ENCODE results near the gene NT5DC1. TPM values are rescaled to one million over a fixed set of nuclear protein-coding genes. Genes with fewer than 3 reads are reported as not detected.
"Not testable (repeated sequence)": the region's sequence is repeated elsewhere in the genome, so short reads cannot be mapped to it uniquely, and the experiment has no call there.

NT5DC1 gene
- total RNA-seq, 4 donors from 2014 or later = 4.2 to 23.5 (median 7.0) TPM

DNA sequence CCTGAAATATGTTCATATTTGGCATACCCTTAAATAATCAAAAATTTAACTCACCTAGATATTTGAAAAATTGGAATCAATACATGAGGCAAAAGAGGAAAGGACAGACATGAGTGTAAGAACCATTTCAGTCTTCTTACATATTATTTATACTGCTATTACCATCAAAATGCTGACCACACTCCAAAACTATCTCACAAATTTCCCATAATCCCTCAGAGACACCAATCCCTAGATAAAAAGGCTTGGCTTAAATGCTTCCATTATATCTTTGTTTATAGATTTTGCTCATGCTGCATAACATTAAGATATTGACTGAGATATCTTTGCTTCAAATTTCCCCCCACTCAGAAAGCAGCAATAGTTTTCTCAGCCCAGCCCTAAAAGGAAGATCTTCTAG lies 11.7 kb upstream of the NT5DC1 start:
- TF ChIP-seq, protein P1, sequence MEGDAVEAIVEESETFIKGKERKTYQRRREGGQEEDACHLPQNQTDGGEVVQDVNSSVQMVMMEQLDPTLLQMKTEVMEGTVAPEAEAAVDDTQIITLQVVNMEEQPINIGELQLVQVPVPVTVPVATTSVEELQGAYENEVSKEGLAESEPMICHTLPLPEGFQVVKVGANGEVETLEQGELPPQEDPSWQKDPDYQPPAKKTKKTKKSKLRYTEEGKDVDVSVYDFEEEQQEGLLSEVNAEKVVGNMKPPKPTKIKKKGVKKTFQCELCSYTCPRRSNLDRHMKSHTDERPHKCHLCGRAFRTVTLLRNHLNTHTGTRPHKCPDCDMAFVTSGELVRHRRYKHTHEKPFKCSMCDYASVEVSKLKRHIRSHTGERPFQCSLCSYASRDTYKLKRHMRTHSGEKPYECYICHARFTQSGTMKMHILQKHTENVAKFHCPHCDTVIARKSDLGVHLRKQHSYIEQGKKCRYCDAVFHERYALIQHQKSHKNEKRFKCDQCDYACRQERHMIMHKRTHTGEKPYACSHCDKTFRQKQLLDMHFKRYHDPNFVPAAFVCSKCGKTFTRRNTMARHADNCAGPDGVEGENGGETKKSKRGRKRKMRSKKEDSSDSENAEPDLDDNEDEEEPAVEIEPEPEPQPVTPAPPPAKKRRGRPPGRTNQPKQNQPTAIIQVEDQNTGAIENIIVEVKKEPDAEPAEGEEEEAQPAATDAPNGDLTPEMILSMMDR (IDR thresholded peaks at IDR 0.05) = no peak
- TF ChIP-seq EP300 (IDR thresholded peaks at IDR 0.05) = no peak
- H3K4me1 ChIP-seq = no peaks in the 10 kb centered on the region
- H3K27me3 ChIP-seq = no peaks in the 10 kb centered on the region
- no peaks in the 10 kb centered on the region for H3K9me3 ChIP-seq
- DNase-seq (ENCODE audit: low spot score in 2 of 2) = no peak
- H3K4me3 ChIP-seq = no peak overlapping the region
- no peak overlapping the region for H3K27ac ChIP-seq
- no peaks in the 10 kb centered on the region for H3K36me3 ChIP-seq

DNA sequence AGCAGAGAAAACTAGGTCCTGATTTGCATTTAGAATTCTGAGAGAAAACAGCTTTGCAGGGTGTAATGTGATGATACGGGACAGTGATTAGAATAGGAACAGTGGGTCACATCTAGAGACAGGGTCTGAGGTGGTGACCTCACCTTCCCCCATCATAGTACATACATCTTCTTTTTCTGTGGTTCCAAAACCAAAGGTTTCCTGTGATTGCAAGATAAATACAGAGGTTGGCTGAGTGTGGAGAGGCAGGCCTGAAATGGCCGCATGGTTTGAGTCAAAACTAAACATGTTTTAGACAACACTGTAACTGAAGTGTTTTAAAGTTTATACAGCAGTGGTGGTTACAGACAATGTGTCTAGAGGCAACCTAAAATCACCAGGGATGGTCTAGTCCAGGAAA lies 10.4 kb upstream of the NT5DC1 start:
- H3K36me3 ChIP-seq = no peaks in the 10 kb centered on the region
- no peak for DNase-seq (ENCODE audit: low spot score in 2 of 2)
- no peaks in the 10 kb centered on the region for H3K4me1 ChIP-seq
- TF ChIP-seq, protein P1 (IDR thresholded peaks at IDR 0.05) = no peak
- TF ChIP-seq EP300 (IDR thresholded peaks at IDR 0.05) (no peak), POLR2A (IDR thresholded peaks at IDR 0.05) (no peak)
- no peak overlapping the region for H3K4me3 ChIP-seq
- 91 to 94% methylated on average over 2 of the region's 2 CpGs for WGBS, 2 donors
- H3K27ac ChIP-seq = no peak overlapping the region
- H3K27me3 ChIP-seq = no peaks in the 10 kb centered on the region
- no peaks in the 10 kb centered on the region for H3K9me3 ChIP-seq

DNA sequence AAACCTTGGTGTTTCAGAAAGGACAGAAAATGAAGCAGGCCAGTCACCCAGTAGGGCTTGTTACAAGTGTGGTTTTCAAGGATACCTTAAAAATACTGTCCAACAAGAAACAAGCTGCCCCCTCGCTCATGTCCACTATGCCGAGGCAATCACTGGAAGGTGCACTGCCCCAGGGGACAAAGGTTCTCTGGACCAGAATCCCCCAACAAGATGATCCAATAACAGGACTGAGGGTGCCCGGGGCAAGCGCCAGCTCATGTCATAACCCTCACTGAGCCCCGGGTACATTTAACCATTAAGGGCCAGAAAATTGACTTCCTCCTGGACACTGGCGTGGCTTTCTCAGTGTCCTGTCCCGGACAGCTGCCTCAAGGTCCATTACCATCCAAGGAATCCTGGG lies 6.6 kb upstream of the NT5DC1 start:
- Histone ChIP-seq H3K27me3 (no peaks in the 10 kb centered on the region), H3K4me1 (no peaks in the 10 kb centered on the region), H3K27ac (no peak overlapping the region), H3K36me3 (no peaks in the 10 kb centered on the region), H3K9me3 (peaks cover 0 to 14% (median 2%) of the 10 kb centered on the region in 4 donors), H3K4me3 (no peak overlapping the region)
- TF ChIP-seq POLR2A (IDR thresholded peaks at IDR 0.05) (no peak), EP300 (IDR thresholded peaks at IDR 0.05) (no peak)
- TF ChIP-seq, protein P1 (IDR thresholded peaks at IDR 0.05) = no peak
- 91 to 92% methylated on average over 7 of the region's 7 CpGs for WGBS, 2 donors
- no peak for DNase-seq (ENCODE audit: low spot score in 2 of 2)

DNA sequence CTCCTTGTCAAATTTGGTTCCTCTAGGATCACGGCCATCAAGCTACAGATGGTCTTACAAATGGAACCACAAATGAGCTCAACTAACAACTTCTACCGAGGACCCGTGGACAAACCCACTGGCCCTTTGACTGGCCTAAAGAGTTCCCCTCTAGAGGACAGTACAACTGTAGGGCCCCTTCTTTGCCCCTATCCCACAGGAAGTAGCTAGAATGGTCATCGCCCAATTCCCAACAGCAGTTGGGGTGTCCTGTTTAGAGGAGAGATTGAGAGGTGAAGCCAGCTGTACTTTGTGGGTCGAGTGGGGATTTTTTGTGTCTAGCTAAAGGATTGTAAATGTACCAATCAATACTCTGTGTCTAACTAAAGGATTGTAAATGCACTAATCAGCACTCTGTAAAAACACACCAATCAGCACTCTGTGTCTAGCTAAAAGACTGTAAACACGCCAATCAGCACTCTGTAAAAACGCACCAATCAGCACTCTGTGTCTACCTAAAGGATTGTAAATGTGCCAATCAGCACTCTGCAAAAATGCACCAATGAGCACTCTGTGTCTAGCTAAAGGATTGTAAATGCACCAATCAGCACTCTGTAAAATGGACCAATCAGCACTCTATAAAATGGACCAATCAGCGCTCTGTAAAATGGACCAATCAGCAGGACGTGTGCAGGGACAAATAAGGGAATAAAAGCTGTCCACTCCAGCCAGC lies 4.4 kb upstream of the NT5DC1 start:
- not testable (repeated sequence) for DNase-seq (ENCODE audit: low spot score in 2 of 2)
- WGBS, 2 donors = 94 to 95% methylated on average over 9 of the region's 9 CpGs

DNA sequence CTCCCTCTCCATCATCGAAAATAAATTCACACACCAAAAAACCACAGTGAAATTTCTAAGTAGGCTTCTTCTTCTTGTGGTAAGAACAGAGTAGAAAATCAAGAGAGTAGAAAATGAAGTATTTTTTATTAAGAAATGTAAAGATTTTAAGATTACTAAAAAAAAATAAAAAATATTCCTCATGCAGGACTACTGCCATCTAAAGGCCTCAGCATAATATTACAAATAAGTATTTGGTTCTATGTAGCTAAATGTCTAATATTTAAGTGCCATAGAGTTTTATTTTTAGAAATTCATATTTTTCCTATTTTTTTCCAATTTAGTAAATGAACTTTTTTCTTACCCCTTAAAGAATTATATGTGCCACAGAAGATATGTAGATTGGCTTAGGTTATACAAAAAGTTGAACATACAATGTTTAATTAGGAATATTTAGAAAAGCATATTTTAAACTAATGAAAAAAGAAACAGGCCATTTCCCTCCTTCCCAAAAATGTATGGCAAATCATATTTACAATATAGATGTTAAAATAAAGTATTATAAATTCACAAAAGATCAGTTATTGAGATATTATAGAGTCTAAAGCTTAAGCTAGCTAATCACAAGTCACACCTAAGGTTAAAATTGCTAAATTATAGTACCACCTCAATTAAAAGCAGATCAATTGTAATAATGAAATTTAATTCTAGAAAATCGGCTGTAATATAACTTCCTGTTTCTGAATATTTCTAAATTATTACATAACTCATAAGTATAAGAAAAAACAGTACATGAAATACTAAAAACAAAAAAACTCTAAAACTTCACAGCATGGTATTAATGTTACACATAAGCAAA lies 3.5 kb upstream of the NT5DC1 start:
- Histone ChIP-seq H3K9me3 (peaks cover 0 to 14% (median 2%) of the 10 kb centered on the region in 4 donors), H3K36me3 (no peaks in the 10 kb centered on the region), H3K27ac (no peak overlapping the region), H3K4me1 (peaks cover 0 to 15% (median 10%) of the 10 kb centered on the region in 4 donors), H3K27me3 (no peaks in the 10 kb centered on the region), H3K4me3 (no peak overlapping the region)
- TF ChIP-seq EP300 (IDR thresholded peaks at IDR 0.05) (no peak), POLR2A (IDR thresholded peaks at IDR 0.05) (no peak)
- TF ChIP-seq, protein P1 (IDR thresholded peaks at IDR 0.05) = peak in 3 of 5 experiments; percentile 30 to 48 (median 46)
- DNase-seq (ENCODE audit: low spot score in 2 of 2) = no peak
- WGBS, 2 donors = 58 to 97% methylated on average over 2 of the region's 2 CpGs

More for the DNA sequence above, 4.4 kb upstream of the NT5DC1 start:
- peaks cover 0 to 14% (median 2%) of the 10 kb centered on the region in 4 donors for H3K9me3 ChIP-seq
- H3K4me3 ChIP-seq, H3K36me3 ChIP-seq, H3K27me3 ChIP-seq, H3K4me1 ChIP-seq, H3K27ac ChIP-seq: not testable (repeated sequence)

All from tibial nerve (tissue), 4 donors.